Activated CD8-positive, alpha-beta memory T cell treated with anti-CD3 and anti-CD28 coated beads for 48 hours (primary cell): Measurements from ENCODE around the gene MUSK.

ENCODE experiments used
- DNase-seq, 3 experiments: peaks; one replicate each; pipeline ENCODE4 v3.0.0-alpha.2; 2020; ENCODE audit warnings: low read depth in 2 of 3, low spot score in 2 of 3

MUSK gene

DNA sequence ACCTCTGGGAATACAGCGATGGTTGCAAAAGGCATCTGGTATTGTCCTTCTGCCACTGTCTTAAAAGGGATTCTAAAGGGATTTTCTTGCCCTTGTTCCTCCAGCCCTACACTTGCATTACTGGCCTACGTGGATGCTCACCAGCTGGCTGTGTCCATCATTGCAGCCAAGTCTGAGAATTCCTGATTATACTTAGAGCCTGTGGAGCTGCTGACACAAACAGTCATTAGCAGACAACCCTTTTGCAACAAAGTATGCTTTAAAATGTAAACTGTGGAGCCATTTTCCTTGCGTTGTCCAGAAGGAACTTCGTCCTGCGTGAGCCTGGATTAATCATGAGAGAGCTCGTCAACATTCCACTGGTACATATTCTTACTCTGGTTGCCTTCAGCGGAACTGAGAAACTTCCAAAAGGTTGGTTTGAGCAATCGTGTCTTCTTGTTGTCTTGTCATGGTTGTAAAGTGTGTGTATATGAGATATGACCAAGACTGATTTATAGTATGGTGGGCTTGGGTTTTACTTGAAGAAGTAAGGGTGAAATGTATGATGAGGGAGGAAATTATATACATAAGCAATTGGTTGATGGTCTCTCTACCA, at the start of gene MUSK:
Gene MUSK, plus strand, starts transcription at position 222 of the 598 bp plus-strand sequence. Its CDS starts 114 bp downstream, at position 336.
- DNase-seq, result no peak

- no peak for DNase-seq
Measured at GRCh38 chr9:110619831-110620230, 48.8 kb upstream of the MUSK start.

DNA sequence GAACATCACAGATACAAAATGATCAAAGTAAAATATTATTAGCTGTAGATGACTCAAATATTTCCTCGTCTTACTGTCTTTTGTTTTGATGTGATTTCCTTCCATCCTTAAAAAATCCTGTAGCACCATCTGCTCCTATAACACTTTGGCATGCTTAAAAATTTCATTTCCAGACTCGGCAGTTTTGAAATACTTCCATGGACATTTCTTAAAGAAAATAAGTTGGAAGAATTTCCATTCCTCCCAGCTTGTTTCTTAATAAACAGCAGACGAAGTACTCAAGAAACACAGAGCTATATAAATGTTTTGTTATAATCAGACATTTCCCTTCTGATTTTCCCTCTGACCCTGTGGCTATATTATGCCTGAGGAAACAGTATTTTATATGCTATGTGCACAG, 47.9 kb upstream of the MUSK start:
- DNase-seq, result no peak

DNA sequence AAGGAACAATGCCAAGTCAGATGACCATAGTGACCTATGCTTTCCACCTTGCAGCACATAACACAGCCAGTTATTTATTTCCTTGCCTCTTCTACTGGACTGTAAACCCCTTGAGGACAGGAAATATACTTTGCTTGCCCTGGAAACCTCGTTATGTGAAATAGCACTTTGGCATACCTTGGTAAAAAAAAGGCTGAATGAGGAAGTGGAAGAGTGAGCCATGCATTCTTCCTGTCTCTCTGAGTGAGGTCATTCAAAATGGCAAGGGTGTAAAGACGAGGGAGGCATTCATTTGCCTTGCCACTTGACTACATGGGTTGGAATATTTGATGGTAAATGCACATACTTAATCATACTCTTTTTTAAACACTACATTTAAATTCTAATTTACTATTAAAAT, 46.2 kb upstream of the MUSK start:
- DNase-seq, result no peak

DNA sequence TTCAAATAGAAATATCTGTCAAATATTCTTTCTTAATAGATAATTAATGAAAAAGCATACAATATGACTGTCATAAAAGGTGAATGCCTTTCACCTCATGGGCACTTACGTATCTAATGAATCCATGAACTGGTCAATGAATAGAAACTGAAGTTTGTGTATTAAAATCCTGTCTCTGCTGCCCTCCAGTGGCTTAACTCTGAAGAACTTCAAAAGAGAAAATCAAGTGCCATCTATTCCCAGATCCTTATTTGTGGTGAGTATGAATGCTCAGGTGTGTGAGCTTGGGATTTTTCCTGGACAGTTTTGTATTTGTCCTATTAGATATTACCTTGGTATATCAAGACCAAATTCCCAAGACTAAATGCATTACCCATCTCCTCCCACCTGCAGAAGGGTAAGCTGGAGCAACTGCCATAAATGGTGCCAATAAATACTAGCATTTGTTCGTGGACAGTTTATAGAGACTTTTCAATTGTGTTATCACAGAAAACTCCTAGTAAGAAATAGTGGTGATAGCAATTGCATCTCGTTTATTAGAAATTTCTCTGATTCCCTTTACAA, 45.0 kb upstream of the MUSK start:
- DNase-seq, result no peak

GRCh38 chr9:110626101-110626829, 42.3 kb upstream of the MUSK start:
- DNase-seq, result no peak

DNA sequence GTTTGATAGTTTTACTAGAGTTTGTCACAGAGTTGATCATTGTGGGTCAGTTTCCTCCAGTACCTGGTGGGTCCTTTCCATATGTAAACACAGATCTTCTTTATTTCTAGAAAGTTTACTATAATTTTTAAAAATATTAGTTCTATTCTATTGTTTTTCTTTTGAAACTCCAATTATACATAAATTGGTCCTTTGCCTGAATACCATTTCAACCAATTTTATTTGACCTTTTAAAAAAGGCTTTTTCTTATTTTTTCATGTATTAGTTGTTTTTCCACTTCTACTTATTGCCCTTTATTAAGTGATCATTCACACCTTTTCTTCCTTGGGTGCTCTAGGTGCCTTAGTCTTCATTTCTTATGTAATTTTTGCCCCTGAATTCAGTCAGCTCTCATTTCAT, 33.0 kb upstream of the MUSK start:
- DNase-seq, result no peak

DNA sequence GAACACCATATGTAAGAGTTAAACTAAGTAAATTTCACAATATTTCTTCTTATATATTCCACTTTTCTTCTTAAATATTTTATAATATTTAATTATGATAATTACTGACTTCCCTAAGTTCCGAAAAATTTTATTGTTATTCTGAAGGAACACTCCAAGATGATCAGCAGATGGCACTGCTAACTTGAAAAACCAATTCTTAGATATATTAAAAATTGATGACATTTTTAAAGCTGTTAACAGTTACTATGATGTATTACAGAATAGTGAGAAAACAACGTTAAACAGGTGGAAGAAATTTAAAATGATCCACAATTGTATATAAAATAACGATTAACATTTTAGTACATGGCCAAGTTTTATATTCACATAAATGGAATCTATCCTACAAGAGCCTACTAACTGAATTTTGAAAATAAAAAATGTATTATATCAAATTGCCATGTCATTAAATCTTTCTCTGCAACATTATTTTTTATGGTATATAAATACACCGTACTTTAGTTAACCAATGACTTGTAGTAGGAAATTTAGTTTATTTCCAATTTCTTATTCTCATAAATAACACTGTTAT, 30.1 kb upstream of the MUSK start:
- no peak for DNase-seq

DNA sequence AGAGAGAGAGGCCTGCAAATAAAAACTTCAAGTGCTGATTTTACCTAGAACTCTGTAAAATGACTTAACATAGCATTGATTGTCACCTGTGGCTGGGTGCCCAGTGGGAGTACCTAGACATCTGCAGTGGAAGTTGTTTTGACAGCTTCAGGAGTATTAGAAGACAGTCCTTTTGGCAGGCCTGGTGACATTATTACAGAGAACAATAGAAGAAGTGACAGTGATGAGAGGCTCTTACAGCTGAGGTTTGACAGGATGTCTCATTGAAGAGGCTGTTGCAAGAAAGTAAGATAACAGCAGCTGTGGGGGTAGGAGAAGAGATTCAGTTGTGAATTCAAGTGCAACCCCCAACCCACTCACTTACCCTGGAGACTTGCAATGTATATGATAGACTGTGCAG, 27.9 kb upstream of the MUSK start:
- DNase-seq, result no peak

DNA sequence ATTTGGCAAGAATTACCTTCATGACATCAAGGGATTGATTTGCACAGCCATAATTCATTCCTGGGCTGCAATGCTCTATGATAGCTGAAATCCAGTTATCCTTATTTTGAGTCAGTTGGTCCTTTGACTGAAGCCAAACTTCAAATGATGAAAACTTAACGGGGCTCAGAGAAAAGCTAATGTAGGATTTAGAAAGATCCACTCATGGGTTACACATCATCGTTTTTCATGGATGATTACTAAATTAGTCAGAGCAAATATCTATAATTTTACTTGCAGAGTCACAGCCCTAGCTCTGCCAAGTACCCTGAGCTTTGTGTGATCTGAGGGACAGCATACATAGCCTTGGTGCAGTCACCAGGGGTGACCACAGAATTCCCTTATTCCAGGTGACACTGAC, 27.3 kb upstream of the MUSK start:
- DNase-seq, result no peak

DNA sequence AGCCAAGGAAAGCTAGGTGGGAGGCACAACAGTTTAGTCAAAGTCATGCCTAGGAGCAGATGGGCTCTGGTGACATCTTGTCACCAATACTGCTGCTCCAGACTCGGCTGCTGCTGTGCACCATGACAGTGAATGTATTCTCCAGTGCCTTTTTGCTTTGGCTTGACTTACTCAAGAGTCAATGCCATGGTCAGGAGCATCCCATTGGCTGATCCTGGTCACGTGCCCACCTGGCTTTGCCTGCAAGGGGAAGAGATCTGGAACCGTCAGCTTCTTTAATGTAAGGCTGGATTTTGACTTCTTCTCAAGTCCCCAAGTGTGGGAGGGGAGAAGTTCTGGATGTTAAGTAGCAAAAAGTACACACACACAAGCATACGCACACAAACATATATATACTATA, 19.9 kb upstream of the MUSK start:
- DNase-seq, result no peak

GRCh38 chr9:110650261-110650660, 18.3 kb upstream of the MUSK start:
- no peak for DNase-seq

DNA sequence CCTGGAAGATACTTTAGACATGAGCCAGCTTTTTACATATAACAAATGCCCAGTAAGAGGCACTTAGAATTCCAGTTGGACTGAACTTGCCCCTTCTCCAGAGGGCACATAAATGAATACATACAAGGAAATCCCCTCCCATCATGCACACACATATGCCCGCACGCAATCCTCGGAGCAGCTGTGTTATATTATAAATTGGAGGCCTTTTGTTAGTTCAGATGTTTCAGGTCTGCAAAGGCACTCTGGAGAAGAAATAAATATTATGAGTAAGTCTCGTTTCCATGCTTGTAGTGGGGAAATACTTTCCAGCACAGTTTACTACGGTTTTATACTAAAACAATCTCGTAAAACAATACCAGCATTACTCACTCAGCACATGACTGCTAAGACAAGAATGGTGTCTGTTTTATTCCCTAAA, 17.6 kb upstream of the MUSK start:
- DNase-seq, result no peak

- no peak for DNase-seq
Measured at GRCh38 chr9:110655754-110656641, 12.6 kb upstream of the MUSK start.

- DNase-seq, result no peak
Measured at GRCh38 chr9:110659891-110660541, 8.6 kb upstream of the MUSK start.

- DNase-seq, result no peak
Measured at GRCh38 chr9:110669433-110669832, 842 bp downstream of the MUSK start.

- no peak for DNase-seq
Measured at GRCh38 chr9:110671849-110672248, 3.3 kb downstream of the MUSK start.

DNA sequence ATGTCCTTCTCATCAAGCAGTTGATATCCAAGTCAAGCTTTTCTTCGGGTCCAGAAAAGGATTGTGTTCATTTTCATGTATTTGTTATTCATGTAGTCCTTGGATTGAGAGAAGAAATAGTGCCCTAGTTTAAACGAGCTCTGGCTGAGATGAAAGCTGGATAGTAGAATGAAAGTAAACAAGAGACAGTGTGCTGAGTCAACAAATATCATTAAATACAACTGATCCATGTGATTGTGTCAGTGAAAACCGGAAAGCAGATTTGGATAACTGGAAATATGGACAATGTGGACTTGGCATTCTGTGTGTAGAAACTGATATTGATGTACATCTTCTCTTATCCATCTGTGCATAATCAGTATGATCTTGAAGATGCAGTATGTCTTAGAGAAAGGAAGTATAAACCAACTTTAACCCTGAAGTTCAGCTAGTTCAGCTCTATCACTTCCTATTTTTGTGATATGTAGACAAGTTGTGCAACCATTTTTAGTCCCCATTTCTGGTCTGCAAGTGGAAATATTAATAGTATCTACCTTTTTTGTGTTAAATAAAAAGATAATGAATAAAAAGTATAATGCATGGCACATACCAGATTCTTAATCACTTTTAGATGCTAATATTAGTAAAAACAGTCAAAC, 4.4 kb downstream of the MUSK start:
- DNase-seq, result no peak

DNA sequence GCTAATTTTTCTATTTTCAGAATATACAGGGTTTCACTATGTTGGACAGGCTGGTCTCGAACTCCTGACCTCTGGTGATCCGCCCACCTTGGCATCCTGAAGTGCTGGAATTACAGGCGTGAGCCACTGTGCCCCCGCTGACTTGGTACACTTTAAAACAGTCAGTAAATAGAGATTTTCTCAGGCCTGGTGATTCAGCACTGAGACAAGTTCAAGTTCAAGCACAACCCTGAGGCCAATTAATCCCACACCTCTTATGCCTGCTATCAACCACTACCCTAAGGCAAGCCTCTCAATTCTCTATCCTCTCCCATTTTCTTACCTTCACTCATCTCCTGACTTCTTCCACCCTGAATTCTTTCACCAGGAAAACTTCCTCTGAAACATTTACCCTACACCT, 18.9 kb downstream of the MUSK start:
- DNase-seq, result no peak

DNA sequence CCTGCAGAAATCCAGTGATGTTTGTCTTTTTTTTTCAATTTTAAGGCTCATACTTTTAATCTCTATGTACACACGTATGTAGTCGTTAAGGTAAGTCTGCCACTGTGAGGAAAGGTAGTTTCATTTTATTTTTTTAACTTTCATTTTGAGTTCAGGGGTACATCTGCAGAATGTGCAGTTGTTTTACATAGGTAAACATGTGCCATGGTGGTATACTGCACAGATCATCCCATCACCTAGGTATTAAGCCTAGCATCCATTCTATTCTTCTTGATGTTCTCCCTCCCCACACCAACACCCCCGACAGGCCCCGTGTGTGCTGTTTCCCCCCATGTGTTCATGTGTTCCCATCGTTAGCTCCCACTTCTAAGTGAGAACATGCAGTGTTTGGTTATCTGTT, 19.7 kb downstream of the MUSK start:
- DNase-seq, result no peak
